Upper lobe of left lung (tissue), 4 donors: Measurements from ENCODE around the gene OR8D2.

Experiments used
- EP300 ChIP-seq, 4 donors: sonication (generic); formaldehyde crosslinking; IDR thresholded peaks; one replicate each; pipeline ENCODE4 v1.5.1; 2017; ENCODE audit warnings: antibody characterized with exemption in 4 of 4, control low read depth in 2 of 4
- POLR2A ChIP-seq, 4 donors: fragments of 450-650 bp; IDR thresholded peaks; one replicate each; pipeline ENCODE4 v1.5.1; 2016 to 2017; ENCODE audit warnings: antibody characterized with exemption in 4 of 4, mild to moderate bottlenecking in 2 of 4
- POLR2AphosphoS5 ChIP-seq, 2 donors: sonication (generic); formaldehyde crosslinking; IDR thresholded peaks; one replicate each; pipeline ENCODE4 v1.5.1; 2017; ENCODE audit warnings: antibody characterized with exemption in 2 of 2
- TF ChIP-seq, protein P1 (sequence below), 6 experiments: fragments of 450-650 bp in 4 of 6; fragments of 200-600 bp in 2 of 6; sonication (generic) in 2 of 6; IDR thresholded peaks; one replicate each; pipeline ENCODE4 v1.5.1; 2016 to 2019; ENCODE audit warnings: antibody characterized with exemption in 6 of 6

DNA sequence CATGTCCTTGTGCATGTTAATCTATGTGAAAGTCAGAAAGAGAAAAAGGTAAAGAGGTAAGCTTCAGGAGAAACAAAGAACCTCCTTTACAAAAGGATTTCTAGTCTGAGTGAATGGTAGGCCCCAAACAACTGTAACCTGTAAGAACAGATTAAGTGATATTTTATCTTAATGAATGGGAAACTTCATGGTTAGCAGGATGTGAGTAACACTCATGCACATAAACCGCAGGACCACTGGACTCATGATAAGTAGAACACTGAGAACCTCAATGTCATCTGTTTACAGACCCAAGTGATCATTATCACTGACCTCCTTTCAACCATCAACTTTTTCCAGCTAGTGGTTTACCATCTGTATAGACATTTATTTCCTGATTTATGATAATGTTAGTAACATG, 43.9 kb downstream of the OR8D2 start:
- TF ChIP-seq, protein P1, sequence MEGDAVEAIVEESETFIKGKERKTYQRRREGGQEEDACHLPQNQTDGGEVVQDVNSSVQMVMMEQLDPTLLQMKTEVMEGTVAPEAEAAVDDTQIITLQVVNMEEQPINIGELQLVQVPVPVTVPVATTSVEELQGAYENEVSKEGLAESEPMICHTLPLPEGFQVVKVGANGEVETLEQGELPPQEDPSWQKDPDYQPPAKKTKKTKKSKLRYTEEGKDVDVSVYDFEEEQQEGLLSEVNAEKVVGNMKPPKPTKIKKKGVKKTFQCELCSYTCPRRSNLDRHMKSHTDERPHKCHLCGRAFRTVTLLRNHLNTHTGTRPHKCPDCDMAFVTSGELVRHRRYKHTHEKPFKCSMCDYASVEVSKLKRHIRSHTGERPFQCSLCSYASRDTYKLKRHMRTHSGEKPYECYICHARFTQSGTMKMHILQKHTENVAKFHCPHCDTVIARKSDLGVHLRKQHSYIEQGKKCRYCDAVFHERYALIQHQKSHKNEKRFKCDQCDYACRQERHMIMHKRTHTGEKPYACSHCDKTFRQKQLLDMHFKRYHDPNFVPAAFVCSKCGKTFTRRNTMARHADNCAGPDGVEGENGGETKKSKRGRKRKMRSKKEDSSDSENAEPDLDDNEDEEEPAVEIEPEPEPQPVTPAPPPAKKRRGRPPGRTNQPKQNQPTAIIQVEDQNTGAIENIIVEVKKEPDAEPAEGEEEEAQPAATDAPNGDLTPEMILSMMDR (IDR thresholded peaks at IDR 0.05): no peak
- TF ChIP-seq EP300 (IDR thresholded peaks at IDR 0.05): no peak
- TF ChIP-seq POLR2AphosphoS5 (IDR thresholded peaks at IDR 0.05): no peak
- TF ChIP-seq POLR2A (IDR thresholded peaks at IDR 0.05): no peak
